Coronary artery (tissue), 2 donors: ENCODE data around the gene SNX25.
"Not testable (repeated sequence)": the region's sequence is repeated elsewhere in the genome, so short reads cannot be mapped to it uniquely, and the experiment has no call there.

Source experiments
- DNase-seq: peaks from one replicate; pipeline ENCODE4 v3.0.0-alpha.2; 2017; ENCODE audit warnings: low spot score
- H3K27ac ChIP-seq, 2 donors: fragments of 200-600 bp; sonication (generic); one replicate each; pipeline ENCODE4 v1.5.1; 2016 to 2019
- H3K4me3 ChIP-seq: fragments of 200-600 bp; sonication (generic); 2 replicates; pipeline ENCODE4 v1.5.1; 2016; ENCODE audit warnings: mild to moderate bottlenecking, moderate library complexity
- CTCF ChIP-seq: fragments of 200-600 bp; sonication (generic); IDR thresholded peaks from one replicate; pipeline ENCODE4 v1.5.1; 2019; ENCODE audit warnings: antibody characterized with exemption

Gene SNX25

DNA sequence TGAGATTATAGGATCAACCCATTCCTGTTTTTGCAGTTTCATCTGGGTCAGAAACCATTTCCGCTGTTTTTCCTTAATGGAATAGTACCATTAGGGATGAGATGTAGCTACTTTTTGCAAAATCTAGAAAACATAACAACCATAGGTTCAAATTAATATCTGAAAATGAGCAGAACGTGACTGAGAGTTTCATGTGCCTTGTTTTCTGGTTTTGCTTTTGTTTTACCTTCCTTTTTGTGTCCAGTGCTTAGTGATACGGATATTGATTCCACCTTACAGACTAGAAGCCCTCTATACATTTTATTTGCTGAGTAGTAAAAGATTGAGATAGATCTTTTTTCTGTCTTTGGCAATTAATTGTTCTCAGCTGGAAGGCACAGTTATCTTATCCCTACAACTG is 46.5 kb downstream of the SNX25 start:
- Histone ChIP-seq H3K27ac (no peak overlapping the region), H3K4me3 (no peak overlapping the region)
- TF ChIP-seq CTCF = no peak
- DNase-seq = no peak

- Histone ChIP-seq H3K4me3 (no peak overlapping the region), H3K27ac (no peak overlapping the region)
- DNase-seq = no peak
- no peak for TF ChIP-seq CTCF
Measured at GRCh38 chr4:185256446-185256845, 47.0 kb downstream of the SNX25 start.

GRCh38 chr4:185257086-185257485 is 47.7 kb downstream of the SNX25 start:
- Histone ChIP-seq H3K27ac (no peak overlapping the region), H3K4me3 (no peak overlapping the region)
- DNase-seq = no peak
- no peak for TF ChIP-seq CTCF

DNA sequence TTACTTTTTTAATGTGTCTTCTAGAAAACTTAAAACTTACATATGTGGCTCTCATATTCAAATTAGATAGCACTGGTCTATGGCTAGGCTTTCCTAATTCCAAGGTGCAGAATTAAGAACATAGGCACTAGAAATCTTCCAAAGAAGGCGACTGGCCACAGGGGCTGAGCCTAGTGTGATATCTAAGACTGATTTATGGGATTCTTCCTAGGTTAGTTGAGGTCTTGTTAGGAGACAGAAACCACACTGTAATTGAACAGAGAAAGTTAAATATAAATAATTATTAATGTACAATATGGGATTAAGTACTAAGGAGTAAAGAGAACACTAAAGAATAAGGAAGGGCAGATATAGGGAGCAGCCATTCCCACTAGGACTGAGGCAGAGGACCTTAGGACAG is 48.3 kb downstream of the SNX25 start:
- no peak overlapping the region for H3K27ac ChIP-seq
- no peak for TF ChIP-seq CTCF
- DNase-seq = no peak
- H3K4me3 ChIP-seq = no peak overlapping the region

DNA sequence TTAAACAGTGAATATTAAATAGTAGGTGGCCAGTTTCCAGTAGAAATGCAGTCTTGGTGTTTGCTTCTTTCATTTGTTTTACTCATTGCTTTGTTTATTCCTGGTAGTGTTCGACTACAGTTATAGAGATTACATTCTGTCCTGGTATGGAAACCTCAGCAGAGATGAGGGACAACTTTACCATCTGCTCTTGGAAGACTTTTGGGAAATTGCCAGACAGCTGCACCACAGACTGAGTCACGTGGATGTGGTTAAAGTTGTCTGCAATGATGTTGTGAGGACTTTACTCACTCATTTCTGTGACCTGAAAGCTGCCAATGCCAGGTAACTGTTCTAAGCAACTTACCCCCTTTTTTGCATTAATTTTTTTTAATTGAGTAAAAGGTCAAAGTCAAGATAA is 49.3 kb downstream of the SNX25 start:
- H3K4me3 ChIP-seq, H3K27ac ChIP-seq, DNase-seq: not testable (repeated sequence)

DNA sequence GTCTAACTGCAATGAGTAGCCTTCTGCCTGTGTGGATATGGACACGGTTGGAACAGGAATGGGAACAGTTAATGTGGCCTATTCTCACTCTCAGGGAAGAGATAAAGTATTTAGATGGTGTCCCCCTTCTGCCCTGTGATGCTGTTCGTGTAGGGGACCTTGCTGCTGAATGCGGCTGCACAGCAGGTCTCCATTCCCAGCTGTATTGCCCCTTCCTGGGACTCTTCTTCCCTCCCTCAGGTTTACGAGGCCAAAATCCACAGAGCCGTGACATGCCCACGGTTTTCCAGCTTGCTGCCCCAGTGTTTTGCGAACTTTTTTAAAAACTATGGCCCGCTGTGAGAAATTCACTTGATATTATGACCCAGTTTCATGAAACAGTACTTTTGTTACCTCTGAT is 50.3 kb downstream of the SNX25 start:
- no peak for DNase-seq
- Histone ChIP-seq H3K4me3 (no peak overlapping the region), H3K27ac (no peak overlapping the region)
- TF ChIP-seq CTCF = no peak

DNA sequence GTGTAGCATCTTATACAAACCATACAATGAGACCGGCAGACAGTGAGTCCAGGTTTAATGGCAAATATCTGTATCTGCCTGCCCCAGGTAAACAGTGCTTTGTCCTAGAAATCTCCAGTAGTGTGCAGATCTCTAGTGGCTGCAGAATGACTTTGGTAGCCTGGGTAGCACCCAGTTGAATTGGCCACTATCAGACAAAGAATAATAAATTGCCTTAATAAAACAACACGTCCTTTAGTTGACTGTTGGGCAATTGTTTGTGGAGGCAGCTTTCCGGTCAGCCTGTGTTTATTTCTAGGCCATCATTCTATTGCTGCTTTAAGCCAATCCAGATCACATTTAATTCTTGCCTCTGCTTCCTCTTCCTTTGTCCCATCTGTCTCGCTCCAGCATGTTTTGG is 52.5 kb downstream of the SNX25 start:
- H3K27ac ChIP-seq = no peak overlapping the region
- no peak for DNase-seq

More for the DNA sequence above, 52.5 kb downstream of the SNX25 start:
- TF ChIP-seq CTCF = no peak
- no peak overlapping the region for H3K4me3 ChIP-seq
